KBM-7 (cell line): Measurements from ENCODE around the gene VPS13D.

ENCODE experiments used
- DNase-seq: peaks from one replicate; pipeline ENCODE4 v3.0.0-alpha.2; 2015
- in situ Hi-C: fragments of 300-500 bp; cut with MboI; formaldehyde crosslinking; loops from 2 replicates; pipeline ENCODE4 v1.14.3; 2020; ENCODE audit warnings: low sequenced_read_pairs, low pct_unique_long_range_greater_than_20kb, mixed read lengths

The VPS13D gene

GRCh38 chr1:12481928-12482327 is 252.1 kb downstream of the VPS13D start:
- in situ Hi-C loops: no loop called here
- no peak for DNase-seq

DNA sequence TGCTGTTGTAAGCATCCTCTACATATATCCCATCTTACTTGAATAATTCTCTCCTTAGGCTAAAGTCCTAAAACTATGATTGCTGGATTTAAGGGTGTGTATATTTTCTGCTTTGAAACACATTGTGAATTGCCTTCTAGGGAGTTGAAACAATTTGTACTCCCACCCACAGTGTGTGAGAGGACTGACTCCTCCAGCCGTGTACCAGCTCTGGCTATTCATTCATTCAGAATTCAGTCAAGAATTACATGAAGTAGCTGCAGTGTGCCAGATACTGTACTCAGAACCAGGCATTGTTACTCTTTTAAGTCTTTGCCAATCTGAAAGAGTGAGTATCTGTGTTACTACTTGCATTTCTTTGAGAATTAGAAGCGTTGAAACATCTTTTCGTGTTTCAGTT is 253.2 kb downstream of the VPS13D start:
- in situ Hi-C loops: no loop called here
- no peak for DNase-seq

DNA sequence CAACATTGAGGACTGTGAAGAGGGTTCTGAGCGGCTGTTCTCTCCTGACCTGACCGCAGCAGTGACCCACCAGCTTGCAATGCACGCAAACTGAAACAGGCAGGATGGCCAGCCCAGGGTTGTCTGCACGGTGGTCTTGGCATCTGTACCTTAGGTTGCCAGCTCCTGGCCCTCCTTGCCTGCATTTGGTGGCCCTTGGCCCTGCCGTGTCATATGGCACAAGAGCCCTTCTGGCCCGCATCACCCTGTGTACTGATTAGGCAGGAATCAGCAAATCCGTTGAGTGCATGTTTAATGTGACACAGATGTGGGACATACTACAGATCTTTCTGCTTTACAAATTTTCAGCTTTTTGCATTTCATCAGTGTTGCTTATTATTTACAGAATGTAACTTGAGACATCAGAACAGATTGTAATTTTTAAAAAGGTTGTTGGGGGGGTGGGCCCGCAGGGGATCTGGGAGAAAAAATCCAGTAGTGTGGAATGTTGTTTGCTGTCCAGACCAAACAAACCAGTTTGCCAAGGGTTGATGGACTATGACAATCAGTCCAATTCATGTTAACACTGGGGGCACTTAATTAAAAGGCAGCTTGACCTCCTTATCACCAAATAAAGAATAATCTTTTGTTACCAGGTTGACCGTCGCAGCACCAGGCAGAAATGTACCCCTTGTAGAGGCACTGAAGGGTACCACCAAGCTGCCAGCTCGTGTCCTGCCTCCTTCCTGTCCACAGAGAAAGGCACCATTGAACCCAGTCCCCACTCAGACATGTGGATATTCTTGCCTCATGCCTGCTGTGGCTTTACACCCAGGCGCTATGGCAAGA is 255.6 kb downstream of the VPS13D start:
- in situ Hi-C loops: no loop called here
- no peak for DNase-seq

GRCh38 chr1:12486059-12486341 is 256.2 kb downstream of the VPS13D start:
- in situ Hi-C loops: no loop called here
- DNase-seq: no peak

DNA sequence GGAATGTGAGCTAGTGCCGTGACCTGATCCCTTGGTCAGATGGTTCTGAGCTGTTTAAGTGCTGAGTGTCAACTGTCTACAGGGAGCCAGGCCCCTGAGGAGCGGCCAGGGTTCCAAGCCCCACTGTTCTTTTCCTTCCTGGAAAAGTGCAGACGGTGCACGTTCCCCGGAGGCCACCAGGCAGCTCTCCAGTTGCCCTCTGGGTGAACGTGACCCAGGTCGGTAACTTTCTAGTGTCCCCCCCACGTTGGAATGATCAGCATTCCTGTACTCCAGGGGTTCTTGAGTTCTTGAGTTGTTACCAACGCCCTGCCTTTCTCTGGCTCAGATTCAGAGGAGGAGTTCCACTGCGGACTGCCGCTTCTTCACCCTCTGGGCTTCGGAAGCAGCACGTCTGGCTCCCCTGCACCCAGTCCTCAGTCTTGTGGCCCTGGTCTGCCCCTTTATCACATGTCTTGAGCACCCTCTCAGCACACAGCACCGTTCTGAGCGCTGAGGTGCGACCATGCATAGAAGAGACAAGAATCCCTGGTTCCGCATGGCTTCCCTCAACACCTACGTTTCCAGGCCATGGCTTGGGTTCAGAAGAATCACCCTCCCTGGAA is 256.7 kb downstream of the VPS13D start:
- in situ Hi-C loops: no loop called here
- DNase-seq: no peak

GRCh38 chr1:12487520-12487919 is 257.7 kb downstream of the VPS13D start:
- in situ Hi-C loops: no loop called here
- no peak for DNase-seq

- in situ Hi-C loops: no loop called here
- no peak for DNase-seq
Observed at GRCh38 chr1:12488666-12489354, 259.0 kb downstream of the VPS13D start.

DNA sequence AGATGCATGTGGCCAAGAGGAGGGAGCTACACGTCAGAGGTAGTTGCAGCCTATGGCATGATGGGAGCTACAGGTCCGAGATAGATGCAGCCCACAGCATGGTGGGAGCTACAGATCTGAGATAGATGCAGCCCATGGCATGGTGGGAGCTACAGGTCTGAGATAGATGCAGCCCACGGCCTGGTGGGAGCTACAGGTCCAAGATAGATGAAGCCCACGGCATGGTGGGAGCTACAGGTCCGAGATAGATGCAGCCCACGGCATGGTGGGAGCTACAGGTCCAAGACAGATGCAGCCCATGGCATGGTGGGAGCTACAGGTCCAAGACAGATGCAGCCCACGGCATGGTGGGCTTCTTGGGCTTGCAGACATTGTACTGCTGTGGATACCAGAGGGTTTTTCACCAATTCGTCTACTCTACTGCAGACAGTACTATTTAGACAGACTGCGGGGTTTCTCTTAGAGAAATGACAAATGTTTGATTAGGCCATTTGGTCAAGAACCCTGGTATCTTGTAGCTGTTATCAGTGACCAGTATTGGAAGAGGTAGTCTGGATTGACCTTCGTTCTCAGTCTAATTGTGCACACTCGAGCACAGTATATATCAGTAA is 260.8 kb downstream of the VPS13D start:
- DNase-seq: no peak
- in situ Hi-C loops: no loop called here

GRCh38 chr1:12491656-12492055 is 261.8 kb downstream of the VPS13D start:
- in situ Hi-C loops: no loop called here
- no peak for DNase-seq

GRCh38 chr1:12495725-12496124 is 265.9 kb downstream of the VPS13D start:
- in situ Hi-C loops: no loop called here
- DNase-seq: no peak

DNA sequence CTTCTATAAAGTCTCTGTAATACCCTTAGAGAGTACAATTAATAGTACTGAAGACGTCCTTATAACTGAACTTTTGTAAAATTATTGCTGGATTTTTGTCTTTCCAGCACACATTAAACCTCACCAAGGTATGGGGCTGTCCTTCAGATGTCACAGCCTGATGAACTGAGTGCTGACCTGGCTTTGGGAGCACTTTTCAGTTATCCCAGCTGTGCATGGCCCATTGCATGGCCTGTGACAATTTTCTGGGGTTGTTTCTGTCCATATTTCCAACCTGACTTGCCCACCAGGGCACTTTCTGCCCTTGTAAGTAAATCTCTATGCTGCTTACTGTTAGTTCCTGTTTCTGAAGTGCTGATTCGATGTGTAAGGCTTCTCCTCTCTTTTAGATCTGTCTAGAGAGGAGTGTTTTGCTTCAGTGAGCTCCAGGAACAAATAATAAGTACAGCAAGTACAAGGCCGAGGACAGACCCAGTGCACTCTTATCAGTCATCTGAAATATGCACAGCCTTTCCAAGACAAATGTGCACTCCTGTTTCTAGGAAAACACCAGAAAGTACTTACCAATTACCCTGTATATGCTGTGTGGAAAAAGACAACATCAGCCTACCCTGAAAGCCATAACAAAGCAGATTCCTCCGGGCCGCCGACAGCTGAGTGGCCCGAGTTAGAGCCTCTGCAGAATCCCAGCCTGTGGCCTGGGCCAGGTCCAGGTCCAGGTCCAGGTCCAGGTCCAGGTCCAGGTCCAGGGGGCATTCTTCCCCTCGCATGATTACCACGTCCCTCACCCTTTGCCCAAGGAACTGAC is 266.5 kb downstream of the VPS13D start:
- DNase-seq: peak; percentile 44
- in situ Hi-C loops: no loop called here

DNA sequence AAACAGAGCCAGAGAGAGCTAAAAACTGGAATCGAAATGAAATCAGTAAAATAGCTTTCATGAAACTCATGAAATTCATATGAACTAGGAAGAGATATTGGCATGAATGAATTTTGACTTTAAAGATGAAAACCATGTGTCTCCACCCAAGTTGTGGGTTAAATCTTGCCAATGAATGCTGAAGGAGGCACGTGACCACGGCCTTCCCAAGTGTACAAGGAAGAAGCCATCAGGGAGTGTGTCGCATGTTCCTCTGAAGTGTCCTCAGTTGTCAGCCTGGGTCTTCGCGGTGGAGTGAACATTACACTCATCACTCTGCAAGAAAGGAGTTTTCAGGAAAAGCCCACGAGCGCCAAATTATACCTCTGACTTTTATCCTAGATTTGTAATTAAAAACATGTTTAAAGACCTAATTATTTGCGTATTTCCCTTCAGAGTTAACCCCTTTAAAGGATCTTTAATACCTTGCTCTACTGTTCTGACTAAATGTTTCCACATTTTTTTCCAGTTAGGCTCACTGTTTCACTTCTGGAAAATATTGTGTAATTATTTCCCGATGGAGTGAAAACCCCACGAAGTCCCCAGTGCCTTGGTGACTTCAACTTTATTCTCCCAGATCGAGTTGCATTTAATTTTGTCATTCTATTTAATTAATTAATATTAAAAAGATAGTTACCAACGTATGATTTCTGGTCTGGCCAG is 269.9 kb downstream of the VPS13D start:
- in situ Hi-C loops: no loop called here
- DNase-seq: no peak

GRCh38 chr1:12501661-12502060 is 271.8 kb downstream of the VPS13D start:
- in situ Hi-C loops: no loop called here
- no peak for DNase-seq

GRCh38 chr1:12502336-12503109 is 272.7 kb downstream of the VPS13D start:
- DNase-seq: no peak
- in situ Hi-C loops: no loop called here

- in situ Hi-C loops: no loop called here
- no peak for DNase-seq
Observed at GRCh38 chr1:12503709-12504108, 273.9 kb downstream of the VPS13D start.

- DNase-seq: no peak
- in situ Hi-C loops: no loop called here
Observed at GRCh38 chr1:12504601-12505000, 274.8 kb downstream of the VPS13D start.

DNA sequence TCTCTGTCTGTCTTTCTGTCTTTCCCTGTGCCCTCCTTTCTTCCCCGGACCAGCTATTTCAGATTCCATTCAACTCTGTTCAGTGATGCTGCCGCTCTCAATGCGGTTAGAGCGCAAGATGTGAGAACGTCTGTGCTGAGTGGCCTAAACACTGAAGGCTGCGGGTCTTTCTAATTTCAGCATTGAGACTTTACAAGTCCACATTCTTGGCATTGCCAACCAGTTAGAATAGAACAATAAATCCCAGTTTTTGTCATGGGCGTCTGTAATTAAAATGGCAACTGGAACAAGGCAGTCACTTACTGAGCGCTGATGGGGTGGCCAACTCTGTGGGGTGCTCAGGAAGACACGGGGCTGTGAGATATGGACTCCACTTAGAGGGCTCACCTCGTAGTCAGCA is 275.4 kb downstream of the VPS13D start:
- no peak for DNase-seq
- in situ Hi-C loops: no loop called here

- DNase-seq: no peak
- in situ Hi-C loops: no loop called here
Observed at GRCh38 chr1:12505639-12506280, 275.9 kb downstream of the VPS13D start.
